SJCRH30 (cell line): ENCODE results near the gene UPP1. TPM values are rescaled to one million over a fixed set of nuclear protein-coding genes. Genes with fewer than 3 reads are reported as not detected.
A peak's percentile ranks its signal among the peaks of the same experiment; 100 is the strongest.
"Not testable (repeated sequence)": the region's sequence is repeated elsewhere in the genome, so short reads cannot be mapped to it uniquely, and the experiment has no call there.

Experiments used
- DNase-seq, 2 experiments: peaks; one replicate each; pipeline ENCODE4 v3.0.0-alpha.2; 2015 to 2020
- H3K27ac ChIP-seq: fragments of 250-450 bp; sonication (Bioruptor Pico); 2 replicates; pipeline ENCODE4 v1.5.1; 2020; ENCODE audit warnings: mild to moderate bottlenecking, moderate library complexity
- H3K27me3 ChIP-seq: fragments of 250-450 bp; sonication (Bioruptor Pico); 2 replicates; pipeline ENCODE4 v1.5.1; 2020; ENCODE audit warnings: mild to moderate bottlenecking, moderate library complexity
- H3K36me3 ChIP-seq: fragments of 250-450 bp; sonication (Bioruptor Pico); 2 replicates; pipeline ENCODE4 v1.5.1; 2020; ENCODE audit warnings: mild to moderate bottlenecking, moderate library complexity
- H3K4me1 ChIP-seq: fragments of 250-450 bp; sonication (Bioruptor Pico); 2 replicates; pipeline ENCODE4 v1.5.1; 2020; ENCODE audit warnings: mild to moderate bottlenecking, moderate library complexity
- H3K4me3 ChIP-seq: fragments of 250-450 bp; sonication (Bioruptor Pico); 2 replicates; pipeline ENCODE4 v1.5.1; 2020; ENCODE audit warnings: mild to moderate bottlenecking, moderate library complexity
- H3K9me3 ChIP-seq: fragments of 250-450 bp; sonication (Bioruptor Pico); replicated peaks from 2 replicates; pipeline ENCODE4 v1.5.1; 2020; ENCODE audit warnings: mild to moderate bottlenecking, moderate library complexity
- total RNA-seq: library from RNA; depleted of rRNA; stranded (reverse); fragments of >200 nt; shearing (Covaris generic); gene quantifications from 2 replicates; pipeline ENCODE4 v1.2.3, GENCODE V29; 2014

UPP1 gene
- total RNA-seq, 1 experiment from 2014 or later: 2.4 TPM

- H3K36me3 ChIP-seq: 0 out of 2 replicates have a peak, but pooled peaks cover 2% of the 10 kb centered on the region
- H3K4me1 ChIP-seq: no peaks in the 10 kb centered on the region
- no peak overlapping the region for H3K4me3 ChIP-seq
- no peaks in the 10 kb centered on the region for H3K27me3 ChIP-seq
- H3K27ac ChIP-seq: no peak overlapping the region
- no peaks in the 10 kb centered on the region for H3K9me3 ChIP-seq
- no peak for DNase-seq
These were observed 23.5 kb downstream of the UPP1 start for GRCh38 chr7:48112401-48113165.

GRCh38 chr7:48113275-48113674, 24.2 kb downstream of the UPP1 start:
- H3K36me3 ChIP-seq: 0 out of 2 replicates have a peak, but pooled peaks cover 2% of the 10 kb centered on the region
- no peaks in the 10 kb centered on the region for H3K4me1 ChIP-seq
- no peaks in the 10 kb centered on the region for H3K27me3 ChIP-seq
- no peak for DNase-seq
- H3K4me3 ChIP-seq: no peak overlapping the region
- H3K9me3 ChIP-seq: no peaks in the 10 kb centered on the region
- H3K27ac ChIP-seq: no peak overlapping the region

GRCh38 chr7:48114115-48114514, 25.1 kb downstream of the UPP1 start:
- Histone ChIP-seq H3K9me3 (no peaks in the 10 kb centered on the region), H3K27me3 (no peaks in the 10 kb centered on the region), H3K4me1 (no peaks in the 10 kb centered on the region), H3K4me3 (no peak overlapping the region), H3K27ac (no peak overlapping the region), H3K36me3 (no peaks in the 10 kb centered on the region)
- DNase-seq: no peak

- H3K36me3 ChIP-seq: no peaks in the 10 kb centered on the region
- DNase-seq: no peak
- H3K27ac ChIP-seq: no peak overlapping the region
- no peak overlapping the region for H3K4me3 ChIP-seq
- no peaks in the 10 kb centered on the region for H3K4me1 ChIP-seq
- no peaks in the 10 kb centered on the region for H3K27me3 ChIP-seq
- H3K9me3 ChIP-seq: no peaks in the 10 kb centered on the region
These were observed 25.5 kb downstream of the UPP1 start for GRCh38 chr7:48114589-48114988.

- no peaks in the 10 kb centered on the region for H3K27me3 ChIP-seq
- DNase-seq: no peak
- H3K9me3 ChIP-seq: no peaks in the 10 kb centered on the region; the same call in 1 of the 2 replicates
- no peaks in the 10 kb centered on the region for H3K36me3 ChIP-seq
- H3K27ac ChIP-seq: no peak overlapping the region
- H3K4me1 ChIP-seq: peaks cover 5% of the 10 kb centered on the region; the same call in 1 of the 2 replicates
- H3K4me3 ChIP-seq: no peak overlapping the region
These were observed 27.0 kb downstream of the UPP1 start for GRCh38 chr7:48116043-48116442.

- no peaks in the 10 kb centered on the region for H3K27me3 ChIP-seq
- peaks cover 5% of the 10 kb centered on the region; the same call in 1 of the 2 replicates for H3K4me1 ChIP-seq
- H3K9me3 ChIP-seq: no peaks in the 10 kb centered on the region; the same call in 1 of the 2 replicates
- no peak overlapping the region for H3K4me3 ChIP-seq
- no peaks in the 10 kb centered on the region for H3K36me3 ChIP-seq
- no peak for DNase-seq
- H3K27ac ChIP-seq: no peak overlapping the region
These were observed 29.0 kb downstream of the UPP1 start for GRCh38 chr7:48118041-48118440.

DNA sequence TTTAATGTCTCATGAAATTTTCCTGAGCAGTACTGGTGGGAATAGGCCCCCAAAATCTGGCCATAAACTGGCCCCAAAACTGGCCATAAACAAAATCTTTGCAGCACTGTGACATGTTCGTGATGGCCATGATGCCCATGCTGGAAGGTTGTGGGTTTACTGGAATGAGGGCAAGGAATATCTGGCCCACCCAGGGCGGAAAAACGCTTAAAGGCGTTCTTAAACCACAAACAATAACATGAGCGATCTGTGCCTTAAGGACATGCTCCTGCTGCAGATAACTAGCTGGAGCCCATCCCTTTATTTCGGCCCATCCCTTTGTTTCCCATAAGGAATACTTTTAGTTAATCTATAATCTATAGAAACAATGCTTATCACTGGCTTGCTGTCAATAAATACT, 31.5 kb downstream of the UPP1 start:
- H3K4me3 ChIP-seq, H3K36me3 ChIP-seq, H3K9me3 ChIP-seq, H3K27me3 ChIP-seq, H3K4me1 ChIP-seq, H3K27ac ChIP-seq: not testable (repeated sequence)
- DNase-seq: peak; percentile 58 to 59

DNA sequence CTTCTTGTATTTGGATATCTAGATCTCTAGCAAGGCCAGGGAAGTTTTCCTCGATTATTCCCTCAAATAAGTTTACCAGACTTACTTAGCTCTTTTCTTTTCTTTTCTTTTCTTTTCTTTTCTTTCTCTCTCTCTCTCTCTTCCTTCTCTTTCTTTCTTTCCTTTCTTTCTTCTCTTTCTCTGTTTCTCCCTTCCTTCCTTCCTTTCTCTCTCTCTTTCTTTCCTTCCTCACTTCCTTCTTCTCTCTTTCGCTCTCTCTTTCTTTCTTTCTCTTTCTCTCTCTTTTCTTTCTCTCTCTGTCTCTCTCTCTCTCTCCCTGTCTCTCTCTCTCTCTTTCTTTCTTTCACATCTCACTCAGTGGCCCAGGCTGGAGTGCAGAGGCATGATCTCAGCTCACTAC, 37.0 kb downstream of the UPP1 start:
- DNase-seq: no peak
- no peaks in the 10 kb centered on the region; the same call in 1 of the 2 replicates for H3K9me3 ChIP-seq
- H3K4me1 ChIP-seq: peaks cover 4% of the 10 kb centered on the region; the same call in 1 of the 2 replicates
- no peak overlapping the region for H3K4me3 ChIP-seq
- H3K27me3 ChIP-seq: no peaks in the 10 kb centered on the region
- no peaks in the 10 kb centered on the region for H3K36me3 ChIP-seq
- H3K27ac ChIP-seq: no peak overlapping the region

DNA sequence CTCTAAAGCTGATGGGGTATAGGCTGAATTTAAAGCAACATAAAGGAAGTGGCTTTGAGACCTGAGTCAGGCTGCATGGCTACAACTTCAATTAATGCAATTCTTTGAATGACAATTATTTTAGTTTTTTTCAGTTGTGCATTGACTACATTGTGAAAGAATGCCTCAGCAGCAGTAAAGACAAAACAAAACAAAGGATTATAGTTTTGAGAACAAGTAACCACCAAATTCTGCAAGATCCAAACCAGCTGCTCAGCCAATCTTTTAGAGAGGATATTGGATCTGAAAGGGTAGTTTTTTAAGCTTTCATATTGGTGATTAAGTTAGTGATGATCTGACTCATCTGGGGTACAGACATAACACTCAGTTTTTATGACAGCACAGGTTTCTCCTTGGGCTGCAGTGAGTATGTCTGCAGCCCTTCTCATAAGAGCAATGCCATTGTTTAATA, 41.6 kb downstream of the UPP1 start:
- DNase-seq: no peak
- no peak overlapping the region for H3K27ac ChIP-seq

DNA sequence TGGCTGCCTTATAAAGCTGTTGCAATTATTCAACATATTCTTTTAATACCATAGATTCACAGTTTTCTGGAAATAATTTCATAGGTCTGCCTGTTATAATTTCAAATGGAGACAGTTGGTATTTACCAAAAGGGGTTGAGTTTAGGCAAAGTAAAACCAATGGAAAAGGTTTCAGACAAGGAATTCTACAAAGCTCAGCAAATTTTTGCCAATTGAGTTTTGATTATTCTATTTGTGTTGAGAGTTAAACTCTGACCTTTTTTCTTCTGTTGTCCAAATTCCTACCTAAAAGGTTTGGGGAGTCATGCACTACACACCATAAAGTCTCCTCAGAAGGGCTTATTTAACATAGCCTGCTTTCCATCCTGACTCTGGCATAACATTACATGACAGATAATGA, 43.7 kb downstream of the UPP1 start:
- no peak overlapping the region for H3K4me3 ChIP-seq
- no peak overlapping the region for H3K27ac ChIP-seq
- no peaks in the 10 kb centered on the region for H3K36me3 ChIP-seq
- peaks cover 7% of the 10 kb centered on the region; the same call in 1 of the 2 replicates for H3K4me1 ChIP-seq
- no peak for DNase-seq
- no peaks in the 10 kb centered on the region for H3K9me3 ChIP-seq
- H3K27me3 ChIP-seq: no peaks in the 10 kb centered on the region

More for the DNA sequence above, 41.6 kb downstream of the UPP1 start:
- Histone ChIP-seq H3K4me1 (peaks cover 7% of the 10 kb centered on the region; the same call in 1 of the 2 replicates), H3K9me3 (no peaks in the 10 kb centered on the region), H3K4me3 (no peak overlapping the region), H3K27me3 (no peaks in the 10 kb centered on the region), H3K36me3 (no peaks in the 10 kb centered on the region)

DNA sequence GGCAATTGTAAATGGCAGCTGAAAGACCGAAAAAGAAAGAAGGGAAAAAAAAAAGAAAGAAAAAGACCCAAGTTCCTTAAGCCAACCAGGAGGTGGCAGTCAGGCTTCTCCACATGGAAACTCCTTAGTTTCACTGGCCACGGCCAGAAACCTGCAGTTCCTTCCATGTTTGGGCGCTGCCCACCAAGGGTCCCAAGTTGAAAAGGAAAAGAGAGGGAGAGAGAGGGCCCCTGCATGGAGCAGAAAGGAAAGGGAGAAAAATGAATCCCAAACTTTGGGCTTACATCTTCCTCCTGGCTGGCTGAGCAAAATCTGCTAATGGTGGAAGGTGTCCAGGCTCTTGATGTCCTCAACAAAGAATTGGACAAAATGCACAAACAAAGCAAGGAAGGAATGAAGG, 50.4 kb downstream of the UPP1 start:
- DNase-seq: peak in 1 of 2 experiments; percentile 20
- Histone ChIP-seq H3K27ac (no peak overlapping the region), H3K4me1 (no peaks in the 10 kb centered on the region), H3K9me3 (no peaks in the 10 kb centered on the region), H3K4me3 (no peak overlapping the region), H3K27me3 (no peaks in the 10 kb centered on the region), H3K36me3 (no peaks in the 10 kb centered on the region)

DNA sequence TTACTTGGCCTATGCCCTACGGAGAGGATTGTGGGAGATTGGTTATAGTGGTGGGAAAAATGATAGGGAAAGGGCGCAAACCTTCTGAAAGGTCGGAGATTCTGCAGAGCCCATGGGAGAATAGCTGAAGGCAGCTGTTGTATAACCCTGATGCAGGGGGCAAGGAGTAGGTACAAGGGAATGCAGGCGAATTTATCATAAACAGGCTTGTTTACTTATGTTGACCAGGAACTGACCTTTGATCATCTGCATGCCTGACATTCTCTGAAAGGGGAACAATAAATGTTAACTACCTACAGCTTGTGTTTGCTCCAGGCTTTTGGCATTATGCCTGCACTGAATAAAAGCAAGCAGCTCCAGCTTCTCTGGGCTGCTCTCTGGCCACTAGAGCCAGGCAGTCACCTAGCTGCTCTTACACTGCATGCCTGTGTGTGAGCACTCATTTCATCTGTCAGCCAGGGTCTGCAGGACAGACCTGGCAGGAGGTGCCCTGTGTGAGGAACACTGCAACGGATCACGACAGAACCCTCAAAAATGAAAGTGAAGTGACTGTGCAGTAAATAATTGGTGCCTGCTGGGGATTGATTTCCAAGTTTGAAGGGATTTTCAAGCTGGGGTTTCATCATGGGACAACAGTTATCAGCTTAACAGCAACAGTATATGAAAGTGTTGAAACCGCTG, 51.1 kb downstream of the UPP1 start:
- H3K27me3 ChIP-seq: no peaks in the 10 kb centered on the region
- DNase-seq: peak in 1 of 2 experiments; percentile 17

GRCh38 chr7:48141521-48141920, 52.5 kb downstream of the UPP1 start:
- no peaks in the 10 kb centered on the region for H3K36me3 ChIP-seq
- H3K27me3 ChIP-seq: peaks cover 4% of the 10 kb centered on the region; the same call in 1 of the 2 replicates
- H3K27ac ChIP-seq: no peak overlapping the region
- H3K4me1 ChIP-seq: no peaks in the 10 kb centered on the region
- H3K9me3 ChIP-seq: no peaks in the 10 kb centered on the region
- no peak for DNase-seq
- no peak overlapping the region for H3K4me3 ChIP-seq

More for the DNA sequence above, 51.1 kb downstream of the UPP1 start:
- Histone ChIP-seq H3K4me3 (no peak overlapping the region), H3K9me3 (no peaks in the 10 kb centered on the region), H3K27ac (no peak overlapping the region), H3K4me1 (no peaks in the 10 kb centered on the region), H3K36me3 (no peaks in the 10 kb centered on the region)

- no peaks in the 10 kb centered on the region for H3K36me3 ChIP-seq
- peaks cover 10% of the 10 kb centered on the region; the same call in 1 of the 2 replicates for H3K27me3 ChIP-seq
- no peaks in the 10 kb centered on the region for H3K9me3 ChIP-seq
- H3K4me1 ChIP-seq: no peaks in the 10 kb centered on the region
- DNase-seq: peak in 1 of 2 experiments; percentile 6
- H3K27ac ChIP-seq: no peak overlapping the region
- no peak overlapping the region for H3K4me3 ChIP-seq
These were observed 55.3 kb downstream of the UPP1 start for GRCh38 chr7:48144291-48144768.

- Histone ChIP-seq H3K4me1 (no peaks in the 10 kb centered on the region), H3K27me3 (peaks cover 10% of the 10 kb centered on the region; the same call in 1 of the 2 replicates), H3K4me3 (no peak overlapping the region), H3K9me3 (no peaks in the 10 kb centered on the region), H3K36me3 (no peaks in the 10 kb centered on the region), H3K27ac (no peak overlapping the region)
- no peak for DNase-seq
These were observed 58.1 kb downstream of the UPP1 start for GRCh38 chr7:48147078-48147591.
